Measurements from ENCODE around the gene GLIS1.

Gene GLIS1

DNA sequence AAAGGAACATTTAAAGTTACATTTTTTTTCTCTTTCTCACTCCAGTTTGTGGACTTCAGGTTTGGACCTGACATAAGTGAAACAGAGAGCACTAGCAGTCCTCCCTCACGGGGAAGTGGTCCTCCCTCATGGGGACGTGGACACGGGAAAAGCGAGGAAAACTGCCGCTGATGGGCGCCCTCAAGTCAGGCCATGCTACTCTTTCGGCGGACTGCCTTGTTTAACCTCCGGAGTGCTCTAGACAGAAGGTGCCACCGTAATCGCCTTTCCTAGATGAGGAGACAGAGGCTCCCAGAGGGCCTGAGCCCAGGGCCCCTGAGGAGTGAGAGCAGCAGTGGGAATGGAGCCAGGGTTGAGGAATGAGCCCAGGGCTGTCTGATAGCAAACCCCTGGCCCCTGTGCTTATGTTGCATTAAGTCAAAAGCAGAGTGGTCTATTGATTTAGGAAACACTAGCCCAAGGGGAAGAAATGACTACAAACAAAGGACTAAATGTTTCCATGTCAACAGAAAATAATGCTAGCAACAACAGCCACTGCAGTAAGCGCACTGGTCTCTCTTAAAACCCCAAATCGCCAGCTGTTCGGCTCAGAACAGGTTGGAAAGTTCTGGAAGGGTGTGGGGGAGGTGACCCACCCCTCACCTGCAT lies 195.7 kb downstream of the GLIS1 start:
- no peaks in the 10 kb centered on the region for H3K79me2 ChIP-seq (ENCODE audit: control insufficient read depth, low read length)
- no peaks in the 10 kb centered on the region for H3K4me1 ChIP-seq (ENCODE audit: control insufficient read depth, low read length)
- H3K4me3 ChIP-seq (ENCODE audit: low read length), result no peak overlapping the region
- H4K20me1 ChIP-seq (ENCODE audit: control insufficient read depth, insufficient read depth, low read depth, low read length), result no peaks in the 10 kb centered on the region
- no peak for TF ChIP-seq EZH2phosphoT487 (IDR thresholded peaks at IDR 0.05; ENCODE audit: borderline replicate concordance, low read length)
- TF ChIP-seq, protein P1, sequence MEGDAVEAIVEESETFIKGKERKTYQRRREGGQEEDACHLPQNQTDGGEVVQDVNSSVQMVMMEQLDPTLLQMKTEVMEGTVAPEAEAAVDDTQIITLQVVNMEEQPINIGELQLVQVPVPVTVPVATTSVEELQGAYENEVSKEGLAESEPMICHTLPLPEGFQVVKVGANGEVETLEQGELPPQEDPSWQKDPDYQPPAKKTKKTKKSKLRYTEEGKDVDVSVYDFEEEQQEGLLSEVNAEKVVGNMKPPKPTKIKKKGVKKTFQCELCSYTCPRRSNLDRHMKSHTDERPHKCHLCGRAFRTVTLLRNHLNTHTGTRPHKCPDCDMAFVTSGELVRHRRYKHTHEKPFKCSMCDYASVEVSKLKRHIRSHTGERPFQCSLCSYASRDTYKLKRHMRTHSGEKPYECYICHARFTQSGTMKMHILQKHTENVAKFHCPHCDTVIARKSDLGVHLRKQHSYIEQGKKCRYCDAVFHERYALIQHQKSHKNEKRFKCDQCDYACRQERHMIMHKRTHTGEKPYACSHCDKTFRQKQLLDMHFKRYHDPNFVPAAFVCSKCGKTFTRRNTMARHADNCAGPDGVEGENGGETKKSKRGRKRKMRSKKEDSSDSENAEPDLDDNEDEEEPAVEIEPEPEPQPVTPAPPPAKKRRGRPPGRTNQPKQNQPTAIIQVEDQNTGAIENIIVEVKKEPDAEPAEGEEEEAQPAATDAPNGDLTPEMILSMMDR (IDR thresholded peaks at IDR 0.05; ENCODE audit: low read depth, low read length, poor library complexity, severe bottlenecking), result no peak
- H3K9me2 ChIP-seq (replicated peaks; ENCODE audit: control insufficient read depth, low read length), result no peaks in the 10 kb centered on the region
- H3K27ac ChIP-seq (ENCODE audit: low read depth, low read length), result no peak overlapping the region
- H3K4me2 ChIP-seq (ENCODE audit: low read length), result no peak overlapping the region
- no peaks in the 10 kb centered on the region for H3F3A ChIP-seq (ENCODE audit: control insufficient read depth, insufficient read depth)
- H3K27me3 ChIP-seq (ENCODE audit: control insufficient read depth, low read length), result no peaks in the 10 kb centered on the region
- no peaks in the 10 kb centered on the region for H3K9me3 ChIP-seq (ENCODE audit: control insufficient read depth, insufficient read depth, low read length)
- H3K36me3 ChIP-seq (ENCODE audit: control insufficient read depth, low read length), result no peaks in the 10 kb centered on the region

DNA sequence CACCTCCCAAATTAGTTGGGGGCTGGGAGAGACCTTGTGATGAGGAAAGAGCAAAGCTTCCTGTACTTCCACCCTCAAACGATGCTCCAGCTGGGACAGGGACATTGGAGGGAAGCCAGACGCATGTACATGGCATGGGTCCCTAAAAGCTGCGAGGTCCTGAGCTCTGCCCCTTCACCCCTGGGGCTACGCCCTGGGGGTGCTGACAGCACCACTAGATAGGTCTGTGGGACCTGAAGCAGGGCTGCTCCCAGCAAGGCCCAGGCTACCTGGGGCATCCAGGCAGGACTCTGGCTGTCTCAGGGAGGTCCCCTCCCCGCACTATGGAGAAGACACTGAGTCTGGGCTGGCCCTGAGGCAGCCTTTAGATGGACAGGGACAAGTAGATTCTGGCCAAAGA lies 196.4 kb downstream of the GLIS1 start:
- TF ChIP-seq, protein P1 (IDR thresholded peaks at IDR 0.05; ENCODE audit: low read depth, low read length, poor library complexity, severe bottlenecking), result no peak
- TF ChIP-seq EZH2phosphoT487 (IDR thresholded peaks at IDR 0.05; ENCODE audit: borderline replicate concordance, low read length), result no peak
- Histone ChIP-seq H3K4me1 (ENCODE audit: control insufficient read depth, low read length) (no peaks in the 10 kb centered on the region), H3K27ac (ENCODE audit: low read depth, low read length) (no peak overlapping the region), H3K4me2 (ENCODE audit: low read length) (no peak overlapping the region), H3K79me2 (ENCODE audit: control insufficient read depth, low read length) (no peaks in the 10 kb centered on the region), H3K36me3 (ENCODE audit: control insufficient read depth, low read length) (no peaks in the 10 kb centered on the region), H3K27me3 (ENCODE audit: control insufficient read depth, low read length) (no peaks in the 10 kb centered on the region), H3F3A (ENCODE audit: control insufficient read depth, insufficient read depth) (no peaks in the 10 kb centered on the region), H3K4me3 (ENCODE audit: low read length) (no peak overlapping the region), H3K9me2 (replicated peaks; ENCODE audit: control insufficient read depth, low read length) (no peaks in the 10 kb centered on the region), H4K20me1 (ENCODE audit: control insufficient read depth, insufficient read depth, low read depth, low read length) (no peaks in the 10 kb centered on the region), H3K9me3 (ENCODE audit: control insufficient read depth, insufficient read depth, low read length) (no peaks in the 10 kb centered on the region)

DNA sequence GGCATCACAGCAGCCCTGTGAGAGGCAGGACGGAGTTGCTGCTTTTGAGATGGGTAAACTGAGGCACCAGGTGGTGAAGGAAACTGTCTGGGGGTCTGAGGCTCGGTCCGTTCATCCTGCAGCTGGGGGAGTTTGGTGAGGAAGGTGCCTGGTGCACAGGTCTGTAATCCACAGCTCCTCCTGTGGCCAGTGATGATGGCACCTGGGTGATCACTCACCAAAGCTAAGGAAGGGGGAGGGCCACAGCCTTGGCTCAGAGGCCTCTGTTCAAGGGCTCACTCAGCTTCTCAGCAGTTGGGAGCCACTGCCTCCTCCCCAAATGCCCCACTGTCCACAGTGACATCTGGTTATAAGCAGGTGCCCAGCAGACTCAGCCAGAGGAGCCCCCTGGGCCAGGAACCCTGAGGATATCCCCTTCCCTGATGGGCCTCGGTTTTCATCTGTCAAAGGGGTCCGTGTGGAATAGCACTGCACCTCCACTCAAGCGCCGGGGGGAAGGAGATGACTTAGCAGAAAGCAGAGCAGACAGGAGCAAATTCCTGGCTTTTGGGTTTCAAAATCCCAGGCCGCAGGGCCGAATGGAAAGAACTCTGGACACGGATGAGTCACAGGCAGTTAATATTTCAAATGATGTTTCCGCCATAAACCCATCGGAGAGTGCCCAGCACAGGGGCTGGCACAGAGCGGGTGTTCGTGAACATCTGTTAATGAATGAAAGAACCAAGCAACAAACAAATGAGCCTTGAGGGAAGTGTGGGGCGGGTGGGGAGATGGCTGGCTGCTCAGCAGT lies 197.0 kb downstream of the GLIS1 start:
- no peaks in the 10 kb centered on the region for H3K4me1 ChIP-seq (ENCODE audit: control insufficient read depth, low read length)
- no peaks in the 10 kb centered on the region for H3K79me2 ChIP-seq (ENCODE audit: control insufficient read depth, low read length)
- no peaks in the 10 kb centered on the region for H3F3A ChIP-seq (ENCODE audit: control insufficient read depth, insufficient read depth)
- H3K9me2 ChIP-seq (replicated peaks; ENCODE audit: control insufficient read depth, low read length), result no peaks in the 10 kb centered on the region
- H3K27ac ChIP-seq (ENCODE audit: low read depth, low read length), result no peak overlapping the region
- H3K4me3 ChIP-seq (ENCODE audit: low read length), result no peak overlapping the region
- no peak overlapping the region for H3K4me2 ChIP-seq (ENCODE audit: low read length)
- no peaks in the 10 kb centered on the region for H3K9me3 ChIP-seq (ENCODE audit: control insufficient read depth, insufficient read depth, low read length)
- H4K20me1 ChIP-seq (ENCODE audit: control insufficient read depth, insufficient read depth, low read depth, low read length), result no peaks in the 10 kb centered on the region
- H3K36me3 ChIP-seq (ENCODE audit: control insufficient read depth, low read length), result no peaks in the 10 kb centered on the region
- no peaks in the 10 kb centered on the region for H3K27me3 ChIP-seq (ENCODE audit: control insufficient read depth, low read length)
- no peak for TF ChIP-seq EZH2phosphoT487 (IDR thresholded peaks at IDR 0.05; ENCODE audit: borderline replicate concordance, low read length)
- TF ChIP-seq, protein P1 (IDR thresholded peaks at IDR 0.05; ENCODE audit: low read depth, low read length, poor library complexity, severe bottlenecking), result peak; percentile 38

Measured in DOHH2 (cell line).